Activated CD8-positive, alpha-beta memory T cell treated with anti-CD3 and anti-CD28 coated beads, Interleukin-2, amount 10 ng/mL, durations not matched to agents 7 days and 5 days (primary cell): Measurements from ENCODE around the gene SLC4A2. TPM values are rescaled to one million over a fixed set of nuclear protein-coding genes. Genes with fewer than 3 reads are reported as not detected.
A peak's percentile ranks its signal among the peaks of the same experiment; 100 is the strongest.
"Not testable (repeated sequence)": the region's sequence is repeated elsewhere in the genome, so short reads cannot be mapped to it uniquely, and the experiment has no call there.

ENCODE experiments used
- ATAC-seq: fragments of 150-1000 bp; cut with Tn5 transposase; one replicate; pipeline ENCODE4 v1.10.0; 2021; ENCODE audit warnings: moderate library complexity
- CTCF ChIA-PET: fragments of 350-600 bp; sonication (Branson Sonifier 250); formaldehyde crosslinking; loops from one replicate; lab custom pipeline; 2021; ENCODE audit warnings: antibody characterized with exemption; lab: Charles Lee
- DNase-seq: peaks from one replicate; pipeline ENCODE4 v3.0.0-alpha.2; 2020
- H3K27ac Mint-ChIP-seq: one replicate; pipeline ENCODE4 v1.8.0; 2021; ENCODE audit warnings: mild to moderate bottlenecking, mixed read lengths
- H3K27me3 Mint-ChIP-seq: one replicate; pipeline ENCODE4 v1.8.0; 2021; ENCODE audit warnings: mixed read lengths
- H3K36me3 Mint-ChIP-seq: one replicate; pipeline ENCODE4 v1.8.0; 2021; ENCODE audit warnings: mild to moderate bottlenecking, mixed read lengths
- H3K4me1 Mint-ChIP-seq: one replicate; pipeline ENCODE4 v1.8.0; 2021; ENCODE audit warnings: mixed read lengths
- H3K4me3 Mint-ChIP-seq: one replicate; pipeline ENCODE4 v1.8.0; 2021; ENCODE audit warnings: mild to moderate bottlenecking, moderate library complexity, mixed read lengths
- H3K9me3 Mint-ChIP-seq: one replicate; pipeline ENCODE4 v1.8.0; 2022; ENCODE audit warnings: low read depth, mixed read lengths
- total RNA-seq, 2 experiments: library from RNA; stranded (reverse); gene quantifications; one replicate each; pipeline ENCODE4 v1.2.3, GENCODE V29; 2021

The SLC4A2 gene
- total RNA-seq, 2 experiments from 2014 or later: 114 to 121 TPM

GRCh38 chr7:151026771-151027727 is 32.3 kb upstream of the SLC4A2 start:
- peak overlapping the region; percentile 88 for H3K4me3 Mint-ChIP-seq
- peak overlapping the region; percentile 95 for H3K27ac Mint-ChIP-seq
- CTCF ChIA-PET: interaction anchor here (0.9 to 7.2 kb wide), 9 partner anchors 9 to 149 kb away, joined by 3 to 66 read pairs (median 7); partner anchors contain the start of gene TMUB1
- peaks cover 20% of the 10 kb centered on the region for H3K4me1 Mint-ChIP-seq
- not testable (repeated sequence) for H3K27me3 Mint-ChIP-seq, H3K36me3 Mint-ChIP-seq, DNase-seq, ATAC-seq, H3K9me3 Mint-ChIP-seq

GRCh38 chr7:151027728-151028130 is 31.7 kb upstream of the SLC4A2 start:
- H3K9me3 Mint-ChIP-seq, H3K36me3 Mint-ChIP-seq, H3K27me3 Mint-ChIP-seq, ATAC-seq, DNase-seq: not testable (repeated sequence)
- Mint-ChIP-seq H3K27ac (peak overlapping the region; percentile 95), H3K4me3 (peak overlapping the region; percentile 88), H3K4me1 (peaks cover 20% of the 10 kb centered on the region)
- CTCF ChIA-PET: interaction anchor here (0.8 to 7.2 kb wide), 17 partner anchors 9 to 708 kb away, joined by 3 to 66 read pairs (median 5); partner anchors contain the start of genes CHPF2, FASTK and TMUB1

GRCh38 chr7:151028131-151028947 is 31.1 kb upstream of the SLC4A2 start, which contains the start of gene ABCB8:
ABCB8 (plus strand) TSS chr7:151028450; CDS start chr7:151028516, 66 bp downstream.
- no peaks in the 10 kb centered on the region for H3K36me3 Mint-ChIP-seq
- CTCF ChIA-PET: interaction anchor here (0.8 to 7.2 kb wide), 21 partner anchors 10 to 708 kb away, joined by 3 to 66 read pairs (median 4); partner anchors contain the start of genes CDK5, CHPF2, FASTK and TMUB1
- H3K27me3 Mint-ChIP-seq: no peaks in the 10 kb centered on the region
- ATAC-seq (peak; percentile 97), DNase-seq (peak; percentile 99)
- H3K4me1 Mint-ChIP-seq: peaks cover 20% of the 10 kb centered on the region
- H3K27ac Mint-ChIP-seq: peak within 1 kb of the TSS; percentile 95
- H3K9me3 Mint-ChIP-seq: no peaks in the 10 kb centered on the region
- peak within 1 kb of the TSS; percentile 88 for H3K4me3 Mint-ChIP-seq

GRCh38 chr7:151028948-151029501 is 30.4 kb upstream of the SLC4A2 start:
- Mint-ChIP-seq H3K27me3 (no peaks in the 10 kb centered on the region), H3K4me1 (peaks cover 20% of the 10 kb centered on the region), H3K9me3 (no peaks in the 10 kb centered on the region), H3K36me3 (no peaks in the 10 kb centered on the region), H3K27ac (peak overlapping the region; percentile 95), H3K4me3 (peak overlapping the region; percentile 88)
- ATAC-seq (no peak), DNase-seq (no peak)
- CTCF ChIA-PET: interaction anchor here (1.0 to 7.2 kb wide), 17 partner anchors 11 to 151 kb away, joined by 3 to 66 read pairs (median 6); partner anchors contain the start of genes CDK5, FASTK and TMUB1

GRCh38 chr7:151031011-151031410 is 28.4 kb upstream of the SLC4A2 start:
- H3K27me3 Mint-ChIP-seq: no peaks in the 10 kb centered on the region
- CTCF ChIA-PET: interaction anchor here (7.2 kb wide), 1 partner anchor 13 kb away, joined by 66 read pairs; no protein-coding TSS in a partner anchor
- no peaks in the 10 kb centered on the region for H3K9me3 Mint-ChIP-seq
- H3K27ac Mint-ChIP-seq: no peak overlapping the region
- H3K4me1 Mint-ChIP-seq: peaks cover 20% of the 10 kb centered on the region
- no peaks in the 10 kb centered on the region for H3K36me3 Mint-ChIP-seq
- DNase-seq: no peak
- no peak overlapping the region for H3K4me3 Mint-ChIP-seq
- no peak for ATAC-seq

GRCh38 chr7:151032936-151033863 is 26.2 kb upstream of the SLC4A2 start:
- CTCF ChIA-PET: interaction anchor here (0.9 to 7.2 kb wide), 5 partner anchors 15 to 80 kb away, joined by 3 to 66 read pairs (median 3); partner anchors contain the start of gene SLC4A2
- Mint-ChIP-seq H3K4me1 (peaks cover 13% of the 10 kb centered on the region), H3K4me3 (no peak overlapping the region), H3K9me3 (no peaks in the 10 kb centered on the region), H3K27ac (no peak overlapping the region), H3K36me3 (no peaks in the 10 kb centered on the region), H3K27me3 (no peaks in the 10 kb centered on the region)
- no peak for DNase-seq
- ATAC-seq: no peak

GRCh38 chr7:151033864-151034249 is 25.5 kb upstream of the SLC4A2 start:
- CTCF ChIA-PET: interaction anchor here (1.4 to 7.2 kb wide), 3 partner anchors 16 to 77 kb away, joined by 3 to 66 read pairs (median 10); partner anchors contain the start of gene SLC4A2
- peaks cover 14% of the 10 kb centered on the region for H3K4me1 Mint-ChIP-seq
- H3K36me3 Mint-ChIP-seq: no peaks in the 10 kb centered on the region
- H3K27me3 Mint-ChIP-seq: no peaks in the 10 kb centered on the region
- no peak overlapping the region for H3K27ac Mint-ChIP-seq
- DNase-seq (no peak), ATAC-seq (no peak)
- no peaks in the 10 kb centered on the region for H3K9me3 Mint-ChIP-seq
- H3K4me3 Mint-ChIP-seq: no peak overlapping the region

GRCh38 chr7:151034312-151035025 is 24.9 kb upstream of the SLC4A2 start:
- DNase-seq (no peak), ATAC-seq (no peak)
- no peaks in the 10 kb centered on the region for H3K9me3 Mint-ChIP-seq
- H3K36me3 Mint-ChIP-seq: no peaks in the 10 kb centered on the region
- H3K27ac Mint-ChIP-seq: no peak overlapping the region
- CTCF ChIA-PET: interaction anchor here (2.1 to 7.2 kb wide), 2 partner anchors 16 to 76 kb away, joined by 10 to 66 read pairs; no protein-coding TSS in a partner anchor
- H3K27me3 Mint-ChIP-seq: no peaks in the 10 kb centered on the region
- no peak overlapping the region for H3K4me3 Mint-ChIP-seq
- peaks cover 14% of the 10 kb centered on the region for H3K4me1 Mint-ChIP-seq

GRCh38 chr7:151035026-151035717 is 24.2 kb upstream of the SLC4A2 start:
- no peaks in the 10 kb centered on the region for H3K36me3 Mint-ChIP-seq
- H3K27ac Mint-ChIP-seq: no peak overlapping the region
- ATAC-seq (no peak), DNase-seq (no peak)
- no peaks in the 10 kb centered on the region for H3K9me3 Mint-ChIP-seq
- H3K4me1 Mint-ChIP-seq: peaks cover 14% of the 10 kb centered on the region
- H3K4me3 Mint-ChIP-seq: no peak overlapping the region
- CTCF ChIA-PET: no interaction called here
- H3K27me3 Mint-ChIP-seq: no peaks in the 10 kb centered on the region

GRCh38 chr7:151035902-151036301 is 23.5 kb upstream of the SLC4A2 start:
- H3K36me3 Mint-ChIP-seq: no peaks in the 10 kb centered on the region
- DNase-seq (no peak), ATAC-seq (no peak)
- CTCF ChIA-PET: no interaction called here
- H3K27ac Mint-ChIP-seq: no peak overlapping the region
- H3K4me1 Mint-ChIP-seq: peaks cover 14% of the 10 kb centered on the region
- no peaks in the 10 kb centered on the region for H3K27me3 Mint-ChIP-seq
- H3K4me3 Mint-ChIP-seq: no peak overlapping the region
- no peaks in the 10 kb centered on the region for H3K9me3 Mint-ChIP-seq
